Lower leg skin (tissue), 4 donors: ENCODE data around the gene LMTK2. TPM values are rescaled to one million over a fixed set of nuclear protein-coding genes. Genes with fewer than 3 reads are reported as not detected.

Experiments used
- DNase-seq, 2 donors: peaks; one replicate each; pipeline ENCODE4 v3.0.0-alpha.2; 2019; ENCODE audit warnings: low spot score in 2 of 2
- H3K4me3 ChIP-seq: fragments of 200-600 bp; sonication (generic); 2 replicates; pipeline ENCODE4 v1.5.1; 2017; ENCODE audit warnings: mild to moderate bottlenecking, low read depth; ENCODE audit not compliant: poor library complexity, severe bottlenecking
- POLR2A ChIP-seq, 2 donors: fragments of 450-650 bp; IDR thresholded peaks; one replicate each; pipeline ENCODE4 v1.6.1; 2016 to 2017; ENCODE audit warnings: antibody characterized with exemption in 2 of 2, mild to moderate bottlenecking in 1 of 2, moderate library complexity in 1 of 2
- WGBS, 2 donors: methylation state at CpG; one replicate each; pipeline ENCODE4 v1.1.5; 2018; 5-methylcytosine and 5-hydroxymethylcytosine counted together
- intact Hi-C: fragments of 100-400 bp; cut with DNase I; formaldehyde crosslinking; loops from one replicate; pipeline ENCODE4 v1.15.0; 2023; ENCODE audit warnings: low total_unique reads
- total RNA-seq, 4 donors: library from RNA; depleted of rRNA; stranded (reverse); fragments of >200 nt; gene quantifications; one replicate each; pipeline ENCODE4 v1.1.0, GENCODE V29; 2016
- TF ChIP-seq, protein P1 (sequence below), 3 donors: fragments of 450-650 bp; IDR thresholded peaks; one replicate each; pipeline ENCODE4 v1.5.1; 2016; ENCODE audit warnings: antibody characterized with exemption in 3 of 3, mild to moderate bottlenecking in 3 of 3, moderate library complexity in 2 of 3

The LMTK2 gene
- total RNA-seq, 4 donors from 2014 or later, result 31.9 to 44.3 (median 35.0) TPM

DNA sequence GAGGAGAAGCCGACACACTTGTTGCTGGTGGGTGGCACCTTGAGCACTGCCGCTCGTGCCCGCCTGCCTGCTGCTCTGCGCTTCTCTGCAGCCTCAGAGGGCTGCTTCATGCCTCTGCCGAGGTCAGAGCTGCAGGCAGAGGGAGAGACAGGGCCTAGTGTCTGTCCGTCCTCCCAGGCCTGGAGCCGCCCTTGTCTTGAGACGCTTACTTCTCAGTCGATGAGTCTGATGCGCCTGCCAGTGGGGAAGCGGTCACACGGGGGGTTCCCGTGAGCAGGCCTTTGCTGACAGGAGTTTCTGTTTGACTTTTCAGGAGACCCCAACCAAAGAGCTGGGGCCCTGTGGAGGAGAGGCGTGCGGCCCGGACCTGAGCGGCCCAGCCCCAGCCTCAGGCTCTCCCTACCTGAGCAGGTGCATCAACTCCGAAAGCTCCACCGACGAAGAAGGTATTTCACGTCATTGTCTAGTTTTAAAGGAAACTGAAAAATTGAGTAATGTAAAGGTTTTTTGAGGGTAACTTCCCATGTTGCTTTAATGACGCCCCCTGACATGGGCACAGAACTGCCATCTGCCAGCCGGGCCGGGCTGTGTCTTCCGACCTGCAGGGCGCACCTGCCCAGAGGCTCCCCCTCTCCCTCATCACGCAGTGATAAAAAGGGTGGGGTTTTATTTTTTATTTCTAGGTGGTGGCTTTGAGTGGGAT lies 96.8 kb downstream of the LMTK2 start:
- WGBS, 2 donors, result 92 to 94% methylated on average over 23 to 28 of the region's 28 CpGs
- intact Hi-C loops, result no loop called here
- TF ChIP-seq, protein P1, sequence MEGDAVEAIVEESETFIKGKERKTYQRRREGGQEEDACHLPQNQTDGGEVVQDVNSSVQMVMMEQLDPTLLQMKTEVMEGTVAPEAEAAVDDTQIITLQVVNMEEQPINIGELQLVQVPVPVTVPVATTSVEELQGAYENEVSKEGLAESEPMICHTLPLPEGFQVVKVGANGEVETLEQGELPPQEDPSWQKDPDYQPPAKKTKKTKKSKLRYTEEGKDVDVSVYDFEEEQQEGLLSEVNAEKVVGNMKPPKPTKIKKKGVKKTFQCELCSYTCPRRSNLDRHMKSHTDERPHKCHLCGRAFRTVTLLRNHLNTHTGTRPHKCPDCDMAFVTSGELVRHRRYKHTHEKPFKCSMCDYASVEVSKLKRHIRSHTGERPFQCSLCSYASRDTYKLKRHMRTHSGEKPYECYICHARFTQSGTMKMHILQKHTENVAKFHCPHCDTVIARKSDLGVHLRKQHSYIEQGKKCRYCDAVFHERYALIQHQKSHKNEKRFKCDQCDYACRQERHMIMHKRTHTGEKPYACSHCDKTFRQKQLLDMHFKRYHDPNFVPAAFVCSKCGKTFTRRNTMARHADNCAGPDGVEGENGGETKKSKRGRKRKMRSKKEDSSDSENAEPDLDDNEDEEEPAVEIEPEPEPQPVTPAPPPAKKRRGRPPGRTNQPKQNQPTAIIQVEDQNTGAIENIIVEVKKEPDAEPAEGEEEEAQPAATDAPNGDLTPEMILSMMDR (IDR thresholded peaks at IDR 0.05), result no peak
- no peak for TF ChIP-seq POLR2A (IDR thresholded peaks at IDR 0.05)
- peak in 1 of 2 donors; percentile 80 for DNase-seq
- H3K4me3 ChIP-seq, result no peak overlapping the region

DNA sequence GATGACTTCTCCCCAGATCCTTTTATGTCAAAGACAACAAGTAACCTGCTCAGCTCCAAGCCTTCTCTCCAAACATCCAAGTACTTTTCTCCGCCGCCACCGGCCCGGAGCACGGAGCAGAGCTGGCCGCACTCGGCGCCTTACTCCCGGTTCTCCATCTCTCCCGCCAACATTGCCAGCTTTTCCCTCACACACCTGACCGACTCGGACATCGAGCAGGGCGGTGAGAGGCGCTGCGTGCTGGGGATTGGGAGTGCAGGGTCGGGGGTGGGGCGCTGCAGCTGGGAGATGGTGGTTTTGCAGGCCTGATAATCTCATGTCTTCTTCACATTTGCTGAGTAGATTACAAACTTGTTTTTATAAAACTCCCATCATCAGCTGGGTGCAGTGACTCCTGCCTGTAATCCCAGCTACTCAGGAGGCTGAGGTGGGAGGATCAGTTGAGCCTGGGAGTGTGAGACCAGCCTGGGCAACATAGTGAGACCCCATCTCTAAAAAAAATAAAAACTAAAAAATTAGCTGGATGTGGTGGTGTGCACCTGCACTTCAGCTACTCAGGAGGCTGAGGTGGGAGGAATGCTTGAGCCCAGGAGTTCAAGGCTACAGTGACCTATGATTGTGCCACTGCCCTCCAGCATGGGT lies 97.4 kb downstream of the LMTK2 start:
- intact Hi-C loops, result no loop called here
- no peak for TF ChIP-seq POLR2A (IDR thresholded peaks at IDR 0.05)
- TF ChIP-seq, protein P1 (IDR thresholded peaks at IDR 0.05), result no peak
- peak in 1 of 2 donors; percentile 74 for DNase-seq
- WGBS, 2 donors, result 96 to 99% methylated on average over 18 of the region's 18 CpGs
- H3K4me3 ChIP-seq, result no peak overlapping the region

DNA sequence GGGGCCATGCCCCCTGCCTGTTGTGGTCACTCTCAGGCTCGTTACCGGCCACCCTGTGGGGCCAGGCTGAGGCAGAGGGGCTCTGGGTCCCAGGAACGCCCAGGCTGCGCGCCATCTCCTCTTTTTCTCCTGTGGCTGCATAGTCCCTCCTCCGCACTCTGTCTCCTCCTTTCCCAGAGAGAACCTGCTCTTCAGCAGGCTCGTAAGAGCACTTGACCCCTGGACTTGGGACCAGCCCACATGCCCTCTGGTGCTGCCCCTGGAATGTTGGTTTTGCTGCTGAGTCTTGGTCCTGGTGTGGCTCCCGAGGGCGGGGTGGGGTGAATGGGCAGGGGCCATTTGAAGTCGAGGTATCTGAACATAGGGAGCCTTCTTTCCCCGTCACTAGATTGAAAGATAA lies 98.0 kb downstream of the LMTK2 start:
- DNase-seq, result no peak
- H3K4me3 ChIP-seq, result no peak overlapping the region
- WGBS, 2 donors, result 91 to 96% methylated on average over 11 of the region's 11 CpGs
- no peak for TF ChIP-seq POLR2A (IDR thresholded peaks at IDR 0.05)
- TF ChIP-seq, protein P1 (IDR thresholded peaks at IDR 0.05), result no peak
- intact Hi-C loops, result no loop called here

DNA sequence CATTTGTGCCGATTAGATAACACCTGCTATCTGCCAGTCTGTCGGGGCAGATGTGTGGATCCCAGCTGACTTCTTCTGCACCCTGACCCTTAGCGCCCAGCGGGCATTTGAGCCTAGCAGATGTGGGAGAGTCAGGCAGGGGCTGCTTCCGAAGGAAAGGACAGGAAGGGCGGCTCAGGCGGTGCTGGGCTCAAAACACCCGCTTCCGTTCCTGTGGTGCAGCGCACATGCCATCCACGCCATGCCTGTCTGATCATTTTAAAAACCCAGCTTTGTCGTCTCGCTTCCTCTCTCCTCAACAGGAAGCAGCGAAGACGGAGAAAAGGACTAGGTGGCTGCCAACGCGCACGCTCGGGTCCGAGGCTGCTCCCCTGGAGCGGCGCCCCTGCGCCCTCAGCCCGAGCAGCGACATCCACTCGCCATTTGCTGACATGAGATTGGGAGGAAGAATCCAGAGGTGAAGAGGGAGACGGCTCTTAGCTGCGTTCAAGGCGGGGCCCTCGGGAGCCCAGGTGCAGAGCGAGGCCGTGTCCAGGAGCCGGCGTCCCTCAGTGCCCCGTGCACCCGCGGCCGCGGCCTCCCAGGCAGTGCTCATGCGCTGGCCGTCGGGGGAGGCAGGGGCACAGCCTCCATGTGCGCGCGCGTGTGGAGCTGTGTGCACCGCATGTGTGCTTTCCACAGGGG lies 98.6 kb downstream of the LMTK2 start:
- no peak overlapping the region for H3K4me3 ChIP-seq
- TF ChIP-seq, protein P1 (IDR thresholded peaks at IDR 0.05), result no peak
- no peak for TF ChIP-seq POLR2A (IDR thresholded peaks at IDR 0.05)
- intact Hi-C loops, result no loop called here
- WGBS, 2 donors, result 96 to 97% methylated on average over 45 to 47 of the region's 47 CpGs
- peak in 1 of 2 donors; percentile 74 for DNase-seq

DNA sequence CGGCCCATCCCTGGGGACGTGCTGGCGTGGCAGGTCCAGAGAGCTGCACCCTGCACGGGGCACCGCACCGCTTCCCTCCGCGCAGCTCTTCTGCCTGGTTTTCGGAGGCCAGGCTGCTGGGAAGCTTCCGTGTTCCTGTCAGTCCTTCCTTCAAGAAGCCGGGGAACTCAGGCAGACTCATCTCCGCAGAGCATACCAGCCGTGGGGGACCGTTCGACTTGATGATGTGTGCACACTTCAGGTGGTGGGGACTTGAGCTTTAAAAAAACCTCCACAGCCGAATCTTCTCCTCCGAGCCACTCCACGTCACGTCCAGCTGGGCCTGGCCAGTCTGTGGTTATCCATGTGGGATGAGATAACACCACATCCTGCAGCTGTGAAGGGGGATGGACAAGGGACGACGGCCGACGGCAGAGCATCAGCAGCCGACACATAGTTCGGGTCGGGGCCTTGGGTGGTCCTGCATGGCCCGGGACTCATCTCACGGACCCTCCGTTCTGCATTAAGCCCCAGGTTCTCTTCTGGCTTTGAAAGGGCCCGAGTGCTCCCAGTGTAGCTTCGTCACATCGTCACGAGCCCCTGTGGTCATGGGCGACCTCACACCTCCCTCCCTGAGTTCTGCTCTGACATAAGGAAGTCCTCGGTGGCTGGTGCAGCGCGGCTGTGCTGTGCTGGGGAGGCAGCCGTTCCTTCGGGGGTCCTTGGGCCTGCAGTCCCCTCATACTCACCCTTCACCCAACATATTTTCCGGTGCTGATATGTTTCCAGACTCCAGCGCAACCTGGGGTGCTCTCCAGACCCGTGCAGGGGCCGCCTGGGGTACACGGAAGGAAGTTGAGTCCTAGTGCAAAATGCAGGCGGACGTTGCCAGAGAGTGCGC lies 100.0 kb downstream of the LMTK2 start:
- intact Hi-C loops, result no loop called here
- TF ChIP-seq, protein P1 (IDR thresholded peaks at IDR 0.05), result no peak
- TF ChIP-seq POLR2A (IDR thresholded peaks at IDR 0.05), result no peak
- 94% methylated on average over 47 of the region's 47 CpGs for WGBS, 2 donors
- H3K4me3 ChIP-seq, result no peak overlapping the region
- peak in 1 of 2 donors; percentile 80 for DNase-seq
